SK-N-SH (cell line): ENCODE measurements around the gene MVB12B. TPM values are rescaled to one million over a fixed set of nuclear protein-coding genes. Genes with fewer than 3 reads are reported as not detected.

Experiments
- CTCF ChIA-PET: fragments of 300-600, 350-600 bp; formaldehyde crosslinking; extraction: SDS; loops from one replicate; lab custom pipeline; 2021; lab: Yijun Ruan, JAX
- POLR2A ChIA-PET: fragments of 350-600 bp; sonication (Branson Sonifier 250); formaldehyde crosslinking; extraction: SDS; loops from one replicate; lab custom pipeline; 2020; ENCODE audit warnings: antibody characterized with exemption, inconsistent platforms; lab: Yijun Ruan, JAX
- DNase-seq: peaks from one replicate; pipeline ENCODE4 v3.0.0; 2012
- H2AFZ ChIP-seq: fragments of 200-600 bp; sonication (generic); 2 replicates; pipeline ENCODE4 v1.8.1; 2016; ENCODE audit warnings: antibody characterized with exemption, mild to moderate bottlenecking, low read depth
- H3F3A ChIP-seq: fragments of 200-600 bp; sonication (generic); replicated peaks from 2 replicates; pipeline ENCODE3; 2016; ENCODE audit warnings: antibody characterized with exemption, mild to moderate bottlenecking; ENCODE audit not compliant: insufficient read depth
- H3K27ac ChIP-seq, 2 experiments: fragments of 200-500 bp in 1 of 2; fragments of 200-600 bp in 1 of 2; sonication (Bioruptor generic) in 1 of 2; sonication (generic), shearing (Covaris generic) in 1 of 2; 2 replicates each; pipeline versions ENCODE4 v1.5.1 to v1.6.1; 2014 to 2016; ENCODE audit warnings: low read depth in 2 of 2, inconsistent platforms in 1 of 2, low read length in 1 of 2, mild to moderate bottlenecking in 1 of 2, mixed read lengths in 1 of 2
- H3K27me3 ChIP-seq: fragments of 200-600 bp; sonication (generic), shearing (Covaris generic); 2 replicates; pipeline ENCODE4 v1.6.1; 2016; ENCODE audit warnings: mixed run types; ENCODE audit not compliant: insufficient read depth
- H3K36me3 ChIP-seq, 2 experiments: fragments of 200-500 bp in 1 of 2; fragments of 200-600 bp in 1 of 2; sonication (Bioruptor generic) in 1 of 2; sonication (generic) in 1 of 2; replicated peaks in 1 of 2; 2 replicates each; pipeline versions ENCODE3 to v1.5.1; 2014 to 2016; ENCODE audit warnings: low read length in 1 of 2, mild to moderate bottlenecking in 1 of 2; ENCODE audit not compliant: insufficient read depth in 2 of 2, control insufficient read depth in 1 of 2
- H3K4me1 ChIP-seq, 2 experiments: fragments of 200-500 bp in 1 of 2; fragments of 200-600 bp in 1 of 2; sonication (Bioruptor generic) in 1 of 2; sonication (generic), shearing (Covaris generic) in 1 of 2; 2 replicates each; pipeline versions ENCODE4 v1.5.1 to v1.6.1; 2014 to 2016; ENCODE audit warnings: low read depth in 1 of 2, low read length in 1 of 2, mixed run types in 1 of 2; ENCODE audit not compliant: insufficient read depth in 2 of 2, control insufficient read depth in 1 of 2
- H3K4me2 ChIP-seq: fragments of 200-600 bp; sonication (generic), shearing (Covaris generic); 2 replicates; pipeline ENCODE4 v1.6.1; 2017; ENCODE audit warnings: mixed run types
- H3K4me3 ChIP-seq, 2 experiments: fragments of 200-500 bp in 1 of 2; fragments of 200-600 bp in 1 of 2; sonication (Bioruptor generic) in 1 of 2; sonication (generic), shearing (Covaris generic) in 1 of 2; 2 replicates each; pipeline versions ENCODE4 v1.5.1 to v1.8.1; 2014 to 2016; ENCODE audit warnings: low read depth in 2 of 2, inconsistent platforms in 1 of 2, low read length in 1 of 2, mild to moderate bottlenecking in 1 of 2, mixed read lengths in 1 of 2, moderate library complexity in 1 of 2
- H3K79me2 ChIP-seq: fragments of 200-600 bp; sonication (generic); 2 replicates; pipeline ENCODE4 v1.8.1; 2017; ENCODE audit warnings: mild to moderate bottlenecking; ENCODE audit not compliant: insufficient read depth
- H3K9ac ChIP-seq: fragments of 200-600 bp; sonication (generic); 2 replicates; pipeline ENCODE4 v1.6.1; 2017; ENCODE audit warnings: mixed run types
- H3K9me2 ChIP-seq: fragments of 200-600 bp; sonication (generic); 2 replicates; pipeline ENCODE4 v1.6.1; 2017; ENCODE audit warnings: mixed run types
- H3K9me3 ChIP-seq: fragments of 200-600 bp; sonication (generic); 2 replicates; pipeline ENCODE4 v1.6.1; 2017; ENCODE audit warnings: mixed run types, mild to moderate bottlenecking, moderate library complexity
- H4K20me1 ChIP-seq: fragments of 200-600 bp; sonication (generic); 2 replicates; pipeline ENCODE4 v1.6.1; 2017; ENCODE audit warnings: mild to moderate bottlenecking, mixed run types; ENCODE audit not compliant: insufficient read depth
- EZH2phosphoT487 ChIP-seq: fragments of 200-600 bp; sonication (generic); IDR thresholded peaks from 2 replicates; pipeline ENCODE4 v1.6.1; 2017; ENCODE audit warnings: low read depth, mixed run types, mild to moderate bottlenecking, antibody characterized with exemption, moderate library complexity, borderline replicate concordance
- MXI1 ChIP-seq: IDR thresholded peaks from 2 replicates; pipeline ENCODE4 v1.6.1; 2012; ENCODE audit warnings: mild to moderate bottlenecking, low read depth, low read length, improper control_type of control experiment
- NRF1 ChIP-seq: IDR thresholded peaks from 2 replicates; pipeline ENCODE4 v1.6.1; 2012; ENCODE audit warnings: low read depth, mild to moderate bottlenecking, low read length
- RAD21 ChIP-seq: IDR thresholded peaks from 2 replicates; pipeline ENCODE4 v1.6.1; 2012; ENCODE audit warnings: mild to moderate bottlenecking, low read length
- RXRA ChIP-seq: IDR thresholded peaks from 2 replicates; pipeline ENCODE4 v1.4.0; 2012; ENCODE audit warnings: low read depth, mild to moderate bottlenecking, borderline replicate concordance
- SMC3 ChIP-seq: IDR thresholded peaks from 2 replicates; pipeline ENCODE4 v1.6.1; 2012; ENCODE audit warnings: low read depth, low read length, improper control_type of control experiment
- TAF1 ChIP-seq: IDR thresholded peaks from 2 replicates; pipeline ENCODE4 v1.6.1; 2012; ENCODE audit warnings: low read depth, mild to moderate bottlenecking, low read length, moderate library complexity, borderline replicate concordance
- WGBS: methylation state at CpG from one replicate; pipeline ENCODE4 v1.1.6; 2017; ENCODE audit warnings: low lambda C conversion rate; 5-methylcytosine and 5-hydroxymethylcytosine counted together
- polyA plus RNA-seq, 3 experiments: library from polyadenylated mRNA; depleted of rRNA; stranded (reverse); fragments of >200 nt; gene quantifications; 2 replicates each; pipeline ENCODE4 v1.2.3, GENCODE V29; 2012
- TF ChIP-seq, protein P1 (sequence below): fragments of 200-600 bp; sonication (generic); IDR thresholded peaks from 2 replicates; pipeline ENCODE4 v1.6.1; 2017; ENCODE audit warnings: antibody characterized with exemption, mild to moderate bottlenecking, moderate library complexity
- TF ChIP-seq, protein P2 (sequence below): IDR thresholded peaks from 2 replicates; pipeline ENCODE4; 2012

Gene MVB12B
- polyA plus RNA-seq, 1 of the 3 experiments (the other 2 are of a cell fraction), result 5.1 TPM

DNA sequence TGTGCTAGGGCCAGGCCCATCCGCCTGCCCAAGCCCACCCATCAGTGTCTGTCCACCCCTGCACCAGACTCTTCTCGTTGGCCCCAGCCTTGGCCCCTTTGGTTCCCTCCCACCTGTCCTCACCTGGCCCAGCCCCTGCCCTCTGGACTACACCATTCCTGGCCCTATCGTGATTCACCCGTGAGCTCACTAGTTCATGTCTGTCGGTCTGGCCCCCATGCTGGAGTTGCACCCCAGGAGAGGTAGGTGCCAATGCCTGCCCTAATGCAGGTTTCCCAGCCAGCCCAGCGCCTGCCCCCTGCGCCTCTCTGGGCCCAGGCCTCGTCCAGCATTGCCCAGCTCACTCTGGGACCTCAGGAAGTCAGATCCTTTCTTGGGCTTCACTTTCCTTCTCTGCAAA, 171.7 kb downstream of the MVB12B start:
- POLR2A ChIA-PET, result interaction anchor here (0.9 kb wide), 1 partner anchor 52 kb away, joined by 3 read pairs; no protein-coding TSS in a partner anchor
- no peak overlapping the region for H2AFZ ChIP-seq

DNA sequence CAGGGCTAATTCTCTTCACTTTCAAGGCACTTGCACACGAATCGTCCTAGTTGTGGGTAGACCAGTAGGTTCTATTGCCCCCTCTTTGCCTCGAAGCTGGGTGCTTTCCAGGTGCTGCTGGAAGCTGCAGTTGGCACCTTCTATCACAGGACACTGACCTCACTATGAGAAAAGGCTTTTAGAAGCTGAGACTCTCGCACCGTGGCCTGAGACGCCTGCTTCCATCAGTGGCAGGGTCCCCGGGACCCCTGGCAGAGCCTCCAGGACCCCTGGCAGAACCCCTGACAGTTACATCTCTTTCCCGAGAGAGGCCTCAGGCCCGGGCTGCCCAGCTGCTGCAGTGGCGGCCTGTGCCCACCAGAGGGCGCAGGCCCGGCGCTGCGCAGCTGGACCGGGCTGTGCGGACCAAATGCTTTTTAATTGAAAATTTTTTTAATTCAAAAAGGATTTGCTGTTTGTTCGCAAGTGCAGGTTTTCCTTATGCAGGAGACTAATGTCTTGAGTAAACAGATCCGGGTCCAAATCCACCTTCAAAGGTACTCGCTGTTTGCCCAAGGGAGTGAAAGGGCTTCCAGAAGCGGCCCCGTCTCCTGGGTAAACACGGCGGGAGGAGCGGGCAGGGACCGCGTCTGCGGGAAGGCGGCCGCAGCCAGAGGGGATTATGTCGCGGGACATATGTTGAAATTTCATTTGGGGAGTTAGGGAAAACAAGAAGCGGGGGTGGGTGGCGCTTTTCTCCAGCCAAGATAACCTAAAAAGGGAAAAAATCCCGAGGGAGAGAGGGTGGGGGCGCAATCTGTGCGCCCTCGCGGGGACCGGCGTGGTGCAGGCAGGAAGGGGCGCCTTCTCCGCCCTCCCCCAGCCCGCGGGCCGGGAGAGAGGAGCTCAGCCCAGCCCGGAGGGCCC, 172.6 kb downstream of the MVB12B start:
- Histone ChIP-seq H3K9me3 (no peaks in the 10 kb centered on the region), H3K27ac (no peak overlapping the region), H3K4me1 (peaks cover 0 to 26% of the 10 kb centered on the region in 2 experiments; a peak in 1 of 4 replicates), H3K4me3 (peak overlapping the region; percentile 45 to 65; a peak in 3 of 4 replicates), H3K9me2 (no peaks in the 10 kb centered on the region), H3K79me2 (no peaks in the 10 kb centered on the region), H3F3A (no peaks in the 10 kb centered on the region), H3K27me3 (no peaks in the 10 kb centered on the region), H2AFZ (no peak overlapping the region), H4K20me1 (0 out of 2 replicates have a peak, but pooled peaks cover 3% of the 10 kb centered on the region), H3K9ac (no peak overlapping the region), H3K4me2 (peak overlapping the region; percentile 80), H3K36me3 (peaks cover 0 to 4% of the 10 kb centered on the region in 2 experiments)
- TF ChIP-seq SMC3, result peak; percentile 63
- TF ChIP-seq RAD21, result peak; percentile 60
- no peak for TF ChIP-seq TAF1
- no peak for TF ChIP-seq RXRA
- peak; percentile 23; the same call in 1 of the 2 replicates for TF ChIP-seq NRF1
- TF ChIP-seq, protein P1, sequence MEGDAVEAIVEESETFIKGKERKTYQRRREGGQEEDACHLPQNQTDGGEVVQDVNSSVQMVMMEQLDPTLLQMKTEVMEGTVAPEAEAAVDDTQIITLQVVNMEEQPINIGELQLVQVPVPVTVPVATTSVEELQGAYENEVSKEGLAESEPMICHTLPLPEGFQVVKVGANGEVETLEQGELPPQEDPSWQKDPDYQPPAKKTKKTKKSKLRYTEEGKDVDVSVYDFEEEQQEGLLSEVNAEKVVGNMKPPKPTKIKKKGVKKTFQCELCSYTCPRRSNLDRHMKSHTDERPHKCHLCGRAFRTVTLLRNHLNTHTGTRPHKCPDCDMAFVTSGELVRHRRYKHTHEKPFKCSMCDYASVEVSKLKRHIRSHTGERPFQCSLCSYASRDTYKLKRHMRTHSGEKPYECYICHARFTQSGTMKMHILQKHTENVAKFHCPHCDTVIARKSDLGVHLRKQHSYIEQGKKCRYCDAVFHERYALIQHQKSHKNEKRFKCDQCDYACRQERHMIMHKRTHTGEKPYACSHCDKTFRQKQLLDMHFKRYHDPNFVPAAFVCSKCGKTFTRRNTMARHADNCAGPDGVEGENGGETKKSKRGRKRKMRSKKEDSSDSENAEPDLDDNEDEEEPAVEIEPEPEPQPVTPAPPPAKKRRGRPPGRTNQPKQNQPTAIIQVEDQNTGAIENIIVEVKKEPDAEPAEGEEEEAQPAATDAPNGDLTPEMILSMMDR, result peak; percentile 98
- no peak for TF ChIP-seq MXI1
- WGBS, result 11% methylated on average over 36 of the region's 46 CpGs
- CTCF ChIA-PET, result interaction anchor here (0.6 to 16.1 kb wide), 65 partner anchors 9 to 1100 kb away, joined by 3 to 739 read pairs (median 5); partner anchors contain the start of genes LMX1B and MVB12B
- POLR2A ChIA-PET, result interaction anchor here (0.9 to 1.2 kb wide), 2 partner anchors 11 to 51 kb away, joined by 3 to 4 read pairs; no protein-coding TSS in a partner anchor
- DNase-seq, result peak; percentile 82

More for the DNA sequence above, 171.7 kb downstream of the MVB12B start:
- H3K4me2 ChIP-seq, result no peak overlapping the region
- no peaks in the 10 kb centered on the region for H3K9me2 ChIP-seq
- CTCF ChIA-PET, result interaction anchor here (0.6 to 16.1 kb wide), 26 partner anchors 8 to 1090 kb away, joined by 3 to 739 read pairs (median 12); no protein-coding TSS in a partner anchor
- H4K20me1 ChIP-seq, result 0 out of 2 replicates have a peak, but pooled peaks cover 3% of the 10 kb centered on the region
- no peaks in the 10 kb centered on the region for H3F3A ChIP-seq
- WGBS, result 69% methylated on average over 8 of the region's 8 CpGs
- no peaks in the 10 kb centered on the region for H3K79me2 ChIP-seq
- no peak overlapping the region for H3K4me3 ChIP-seq
- no peak overlapping the region for H3K9ac ChIP-seq
- peaks cover 0 to 26% of the 10 kb centered on the region in 2 experiments; a peak in 1 of 4 replicates for H3K4me1 ChIP-seq
- H3K9me3 ChIP-seq, result no peaks in the 10 kb centered on the region
- H3K27ac ChIP-seq, result no peak overlapping the region
- no peak for DNase-seq
- H3K36me3 ChIP-seq, result no peaks in the 10 kb centered on the region
- TF ChIP-seq, protein P2, sequence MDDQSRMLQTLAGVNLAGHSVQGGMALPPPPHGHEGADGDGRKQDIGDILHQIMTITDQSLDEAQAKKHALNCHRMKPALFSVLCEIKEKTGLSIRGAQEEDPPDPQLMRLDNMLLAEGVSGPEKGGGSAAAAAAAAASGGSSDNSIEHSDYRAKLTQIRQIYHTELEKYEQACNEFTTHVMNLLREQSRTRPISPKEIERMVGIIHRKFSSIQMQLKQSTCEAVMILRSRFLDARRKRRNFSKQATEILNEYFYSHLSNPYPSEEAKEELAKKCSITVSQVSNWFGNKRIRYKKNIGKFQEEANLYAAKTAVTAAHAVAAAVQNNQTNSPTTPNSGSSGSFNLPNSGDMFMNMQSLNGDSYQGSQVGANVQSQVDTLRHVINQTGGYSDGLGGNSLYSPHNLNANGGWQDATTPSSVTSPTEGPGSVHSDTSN, result no peak
- no peak for TF ChIP-seq EZH2phosphoT487
- no peaks in the 10 kb centered on the region for H3K27me3 ChIP-seq
